ENCODE measurements around the gene FHIT. TPM values are rescaled to one million over a fixed set of nuclear protein-coding genes. Genes with fewer than 3 reads are reported as not detected.

The FHIT gene
- total and polyA plus RNA-seq, 10 of the 15 experiments (the other 5 are each of a cell fraction or from before 2014, with no cell fraction given): 4.2 to 14.9 (median 9.4) TPM

- ChIA-PET POLR2A (no interaction called here), RAD21 (ENCODE audit: unreplicated experiment) (no interaction called here), CTCF (no interaction called here), SMC1A (ENCODE audit: uncharacterized antibody, unreplicated experiment) (no interaction called here)
- DNase-seq (ENCODE audit: low read depth, low spot score): no peak
- no peak overlapping the region for H3K27ac ChIP-seq (ENCODE audit: control insufficient read depth, insufficient read depth)
- FAIRE-seq: no peak
- H4K20me1 ChIP-seq (ENCODE audit: control insufficient read depth, insufficient read depth): no peaks in the 10 kb centered on the region
- WGBS (ENCODE audit: insufficient coverage, insufficient replicate concordance, low lambda C conversion rate, missing lambda C conversion rate): 78% methylated on average over 4 of the region's 4 CpGs
- H3K9ac ChIP-seq (ENCODE audit: control insufficient read depth, insufficient read depth, low read length): no peak overlapping the region
- in situ Hi-C loops (cut with MboI) (no loop called here), intact Hi-C loops (cut with micrococcal nuclease; ENCODE audit: unreplicated experiment) (no loop called here)
- BruUV-seq (replicated peaks): no TSS peak
- H3K27me3 ChIP-seq (replicated peaks in 1 of 2; ENCODE audit: control insufficient read depth in 2 of 2, insufficient read depth in 2 of 2, low read length in 1 of 2): no peaks in the 10 kb centered on the region
- no peaks in the 10 kb centered on the region for H3K36me3 ChIP-seq (ENCODE audit: control insufficient read depth in 2 of 2, insufficient read depth in 2 of 2, low read length in 1 of 2)
- no peak for ATAC-seq
- no peaks in the 10 kb centered on the region for H3K79me2 ChIP-seq (ENCODE audit: control insufficient read depth, insufficient read depth, low read length)
- H2AFZ ChIP-seq (ENCODE audit: control insufficient read depth, low read depth, low read length): no peak overlapping the region
- H3K9me3 ChIP-seq (replicated peaks; ENCODE audit: control insufficient read depth, insufficient read depth, low read length): no peaks in the 10 kb centered on the region
- H3K4me1 ChIP-seq (ENCODE audit: control insufficient read depth, insufficient read depth, low read length): no peaks in the 10 kb centered on the region
- H3K4me3 ChIP-seq: no peak overlapping the region
- H3K4me2 ChIP-seq (ENCODE audit: control insufficient read depth, insufficient read depth): no peak overlapping the region
- TF ChIP-seq ZBTB4 (CRISPR knock-in tag; IDR thresholded peaks at IDR 0.05) (no peak), SREBF1 (IDR thresholded peaks at IDR 0.05; ENCODE audit: low read length) (no peak), E4F1 (IDR thresholded peaks at IDR 0.05; ENCODE audit: borderline replicate concordance, partially characterized antibody) (no peak), ZNF217 (IDR thresholded peaks at IDR 0.05) (no peak), TBL1XR1 (IDR thresholded peaks at IDR 0.05; ENCODE audit: low read depth, low read length) (no peak), ZBTB40 (IDR thresholded peaks at IDR 0.05; ENCODE audit: borderline replicate concordance) (no peak), CTCF (IDR thresholded peaks at IDR 0.05 in 2 of 3, conservative IDR thresholded peaks at IDR 0.05 in 1 of 3; ENCODE audit: control insufficient read depth in 2 of 3, extremely low read depth in 1 of 3, insufficient read depth in 1 of 3, low read depth in 3 of 3, low read length in 3 of 3) (no peak), SKIL (IDR thresholded peaks at IDR 0.05; ENCODE audit: low read depth, poor library complexity, severe bottlenecking) (no peak), SMARCA5 (IDR thresholded peaks at IDR 0.05) (no peak)
These were observed 363.7 kb downstream of the FHIT start for GRCh38 chr3:60887574-60887973.
